Medulla oblongata (tissue), 1 donor: Measurements from ENCODE around the gene IMMP2L.
"Not testable (repeated sequence)": the region's sequence is repeated elsewhere in the genome, so short reads cannot be mapped to it uniquely, and the experiment has no call there.

ENCODE experiments used
- DNase-seq: peaks from one replicate; pipeline ENCODE4 v3.0.0-alpha.2; 2015; ENCODE audit errors: extremely low spot score

IMMP2L gene

DNA sequence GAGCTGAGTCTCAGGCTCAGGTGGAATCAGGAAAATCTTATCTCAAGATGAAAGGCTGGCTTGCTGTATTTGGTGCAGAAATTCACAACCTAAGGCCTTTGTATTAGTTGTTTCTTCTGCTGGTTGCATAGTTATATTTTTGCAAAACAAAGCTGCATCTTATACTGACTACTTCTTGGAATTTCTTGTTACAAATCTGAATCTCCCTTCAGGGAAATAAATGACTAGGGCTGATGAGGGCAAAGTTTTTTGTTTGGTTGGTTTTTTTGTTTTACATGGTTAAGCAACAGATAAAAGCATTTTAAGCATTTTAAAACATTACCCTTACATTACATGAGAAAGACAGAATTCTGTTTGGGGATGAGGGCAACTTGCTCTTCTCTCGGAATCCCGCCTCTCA lies 485.3 kb downstream of the IMMP2L start:
- DNase-seq, result no peak

DNA sequence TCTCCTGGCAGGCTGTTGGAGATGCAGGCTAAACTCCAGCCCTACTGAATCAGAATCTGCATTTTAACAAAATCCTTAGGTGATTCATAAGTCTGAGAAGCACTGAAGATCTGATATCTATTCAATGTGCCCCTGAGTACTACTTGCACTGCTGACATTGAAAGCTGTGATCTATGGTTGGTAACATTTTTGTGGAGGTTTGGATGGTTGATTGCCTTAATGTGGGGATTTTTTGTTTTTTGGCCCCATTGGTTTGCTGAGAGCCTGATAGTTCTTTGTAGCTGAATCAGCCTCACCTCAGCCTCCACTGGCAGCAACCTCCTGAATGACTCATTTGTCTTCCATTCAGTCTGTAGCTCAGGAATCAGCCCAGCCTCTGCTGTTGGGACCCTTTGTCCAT lies 486.1 kb downstream of the IMMP2L start:
- DNase-seq, result no peak

DNA sequence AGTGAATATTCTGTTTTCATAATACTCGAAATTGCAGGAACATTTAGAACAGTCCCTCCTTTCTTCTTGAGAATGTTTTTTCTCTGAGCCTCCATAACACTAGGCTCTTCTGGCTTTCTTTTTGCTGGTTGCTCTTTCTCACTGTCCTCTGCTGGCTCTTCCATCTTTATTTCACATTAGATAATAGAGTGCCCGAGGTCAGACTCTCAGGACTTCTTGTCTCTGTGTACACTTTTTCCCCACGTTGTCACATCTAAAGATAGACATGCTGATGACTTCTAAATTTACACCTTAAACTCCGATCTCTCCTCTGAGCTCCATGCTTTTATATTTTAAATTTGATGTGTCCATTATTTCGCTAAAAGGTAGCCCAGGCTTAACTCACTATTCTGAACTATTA lies 486.8 kb downstream of the IMMP2L start:
- DNase-seq, result no peak

GRCh38 chr7:111074748-111075146 lies 487.5 kb downstream of the IMMP2L start:
- DNase-seq, result no peak

- no peak for DNase-seq
Measured at GRCh38 chr7:111074071-111074747, 488.1 kb downstream of the IMMP2L start.

- not testable (repeated sequence) for DNase-seq
Measured at GRCh38 chr7:111072658-111073057, 489.6 kb downstream of the IMMP2L start.

DNA sequence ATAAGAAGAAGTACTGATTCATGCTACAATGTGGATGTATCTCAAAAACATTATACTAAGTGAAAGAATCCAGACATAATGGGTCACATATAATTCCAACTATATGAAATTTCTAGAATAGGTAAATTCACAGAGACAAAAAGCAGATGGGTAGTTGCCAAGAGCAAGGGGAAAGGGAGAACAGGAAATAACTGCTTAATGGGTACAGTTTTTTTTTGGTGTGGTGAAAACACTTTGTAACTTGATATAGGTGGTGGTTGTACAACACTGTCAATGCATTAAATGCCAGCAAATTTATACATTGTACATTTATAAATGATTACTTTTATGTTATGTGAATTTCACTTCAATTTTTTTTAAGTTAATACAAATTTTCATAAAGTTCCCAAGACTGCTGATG lies 490.7 kb downstream of the IMMP2L start:
- DNase-seq, result no peak

DNA sequence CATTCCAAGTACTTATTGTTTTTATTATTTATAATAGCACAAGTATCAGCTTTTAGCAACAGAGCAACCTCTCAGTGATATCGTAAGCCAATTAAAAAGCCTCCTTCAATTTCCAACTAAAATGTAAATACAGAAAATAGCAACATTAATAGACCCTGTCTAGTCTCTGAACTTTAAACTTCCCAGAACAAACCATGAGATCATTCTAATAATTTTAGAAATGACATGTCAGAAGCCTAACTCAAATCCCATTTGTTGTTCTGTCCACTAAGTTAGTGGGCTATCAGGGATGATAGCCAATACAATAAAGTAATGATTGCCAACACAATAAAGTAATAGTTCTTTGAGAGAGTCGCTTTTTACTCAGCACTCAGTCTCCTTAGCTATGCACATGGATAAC lies 493.7 kb downstream of the IMMP2L start:
- no peak for DNase-seq

GRCh38 chr7:111067682-111068081 lies 494.6 kb downstream of the IMMP2L start:
- DNase-seq, result no peak

- DNase-seq, result no peak
Measured at GRCh38 chr7:111067251-111067650, 495.0 kb downstream of the IMMP2L start.

DNA sequence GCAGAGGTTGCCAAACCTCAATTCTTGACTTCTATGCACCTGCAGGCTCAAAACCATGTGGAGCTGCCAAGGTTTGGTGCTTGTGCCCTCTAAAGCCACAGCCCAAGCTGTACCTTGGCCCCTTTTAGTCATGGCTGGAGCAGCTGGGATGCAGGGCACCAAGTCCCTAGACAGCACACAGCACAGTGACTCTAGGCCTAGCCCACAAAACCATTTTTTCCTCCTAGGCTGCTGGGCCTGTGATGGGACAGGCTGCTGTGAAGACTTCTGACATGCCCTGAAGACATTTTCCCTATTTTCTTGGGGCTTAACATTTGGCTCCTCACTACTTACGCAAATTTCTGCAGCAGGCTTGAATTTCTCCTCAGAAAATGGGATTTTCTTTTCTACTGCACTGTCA lies 499.1 kb downstream of the IMMP2L start:
- DNase-seq, result no peak

GRCh38 chr7:111059833-111060232 lies 502.5 kb downstream of the IMMP2L start:
- peak; percentile 50 for DNase-seq

DNA sequence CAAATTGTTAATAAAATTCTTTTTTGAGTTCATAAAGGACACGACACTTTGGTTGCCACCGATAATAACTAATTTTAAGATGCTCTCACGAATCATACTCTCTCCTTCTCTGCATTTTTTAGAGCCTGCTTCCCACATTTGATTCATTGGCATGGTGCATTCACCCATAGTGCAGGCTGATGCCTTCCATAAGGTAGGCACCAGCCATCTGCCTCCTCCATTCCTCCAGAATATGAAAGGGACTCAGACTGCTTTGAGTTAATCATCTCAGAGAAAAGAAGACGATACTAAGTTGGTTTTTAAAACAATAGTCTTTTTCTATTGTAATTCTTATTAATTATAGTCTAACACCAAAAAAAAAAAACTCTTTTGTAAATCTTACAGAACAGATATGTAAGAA lies 505.2 kb downstream of the IMMP2L start:
- no peak for DNase-seq

GRCh38 chr7:111056371-111056770 lies 505.9 kb downstream of the IMMP2L start:
- DNase-seq, result no peak

- DNase-seq, result no peak
Measured at GRCh38 chr7:111053035-111053434, 509.3 kb downstream of the IMMP2L start.

- DNase-seq, result no peak
Measured at GRCh38 chr7:111051832-111052231, 510.5 kb downstream of the IMMP2L start.

GRCh38 chr7:111050875-111051416 lies 511.3 kb downstream of the IMMP2L start:
- no peak for DNase-seq

- DNase-seq, result no peak
Measured at GRCh38 chr7:111049971-111050680, 512.2 kb downstream of the IMMP2L start.

DNA sequence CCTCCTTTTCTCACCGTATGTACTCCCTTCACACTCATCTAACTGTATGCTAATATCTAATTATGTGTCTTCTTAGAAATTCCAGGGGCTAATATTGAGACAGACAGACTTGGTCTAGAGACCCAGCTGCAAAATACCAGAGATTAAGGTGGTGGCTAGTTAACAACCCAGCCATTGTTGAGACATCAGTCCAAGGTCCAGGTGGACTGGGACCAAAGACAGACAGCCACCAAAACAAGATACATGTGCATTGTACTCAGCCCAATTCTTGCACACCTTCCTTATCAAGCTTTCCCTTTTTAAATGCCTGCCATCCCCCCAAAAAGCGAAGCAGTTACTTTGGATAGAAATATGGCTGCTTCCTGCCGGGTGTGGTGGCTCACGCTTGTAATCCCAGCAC lies 514.7 kb downstream of the IMMP2L start:
- no peak for DNase-seq

- peak; percentile 29 for DNase-seq
Measured at GRCh38 chr7:111045449-111045848, 516.8 kb downstream of the IMMP2L start.

- DNase-seq, result no peak
Measured at GRCh38 chr7:111043561-111043960, 518.7 kb downstream of the IMMP2L start.

DNA sequence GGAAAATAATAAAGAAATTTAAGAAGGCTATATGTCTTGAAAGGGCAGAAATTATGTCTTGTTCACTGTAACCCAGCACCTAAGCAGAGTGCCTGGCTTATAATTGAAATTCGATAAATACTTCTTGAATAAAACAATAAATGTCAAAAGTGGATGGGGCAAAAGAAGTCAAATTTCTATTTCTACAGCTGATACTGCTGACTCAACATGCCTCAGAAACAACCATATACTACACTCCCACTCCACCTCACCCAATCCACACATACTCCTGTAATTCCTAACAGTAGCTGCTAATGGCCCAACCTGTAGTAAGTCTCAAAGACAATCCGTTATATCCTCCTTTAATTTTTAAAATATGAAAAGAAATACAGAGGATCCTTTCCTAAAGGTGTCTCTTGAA lies 519.5 kb downstream of the IMMP2L start:
- no peak for DNase-seq

- DNase-seq, result no peak
Measured at GRCh38 chr7:111041577-111041976, 520.7 kb downstream of the IMMP2L start.
